ENCODE data around the gene IFITM1.

Gene IFITM1

DNA sequence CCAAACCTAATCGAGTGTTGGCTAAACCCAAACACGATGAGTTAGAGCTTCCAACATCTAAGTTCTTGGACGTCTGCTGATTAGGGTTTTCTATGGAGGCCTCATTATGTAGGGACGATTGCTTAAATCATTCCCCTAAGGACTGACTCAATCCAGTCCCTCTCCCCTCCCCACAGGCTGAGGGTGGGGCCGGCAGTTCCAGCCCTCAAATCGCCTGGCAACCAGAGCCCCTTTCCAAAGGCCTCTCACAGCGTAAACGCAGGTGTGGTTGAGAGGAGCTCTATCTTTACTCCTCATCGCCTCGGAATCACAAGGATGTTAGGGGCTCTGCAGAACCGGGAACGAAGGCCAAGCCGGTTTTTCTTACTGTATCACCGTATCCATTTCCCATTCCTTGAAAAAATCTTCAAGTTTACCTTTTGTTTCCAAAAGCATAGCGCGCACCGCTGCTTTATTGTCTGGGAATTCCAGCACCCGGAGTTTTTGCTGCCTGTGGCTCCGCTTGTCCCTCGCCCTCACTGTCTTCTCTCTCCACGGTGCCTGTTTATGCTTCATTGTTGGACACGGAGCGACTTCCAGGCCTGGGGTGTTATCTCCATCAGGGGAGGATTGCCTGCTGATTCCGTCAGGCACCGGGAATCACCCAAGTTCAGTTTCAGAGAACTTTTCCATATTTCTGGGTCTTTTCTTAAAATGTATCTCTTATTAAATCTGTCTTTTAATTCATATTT is 20.6 kb downstream of the IFITM1 start:
- H3K4me3 ChIP-seq (ENCODE audit: low read length), result no peak overlapping the region
- DNase-seq (ENCODE audit: low read depth), result no peak
- TF ChIP-seq, protein P1, sequence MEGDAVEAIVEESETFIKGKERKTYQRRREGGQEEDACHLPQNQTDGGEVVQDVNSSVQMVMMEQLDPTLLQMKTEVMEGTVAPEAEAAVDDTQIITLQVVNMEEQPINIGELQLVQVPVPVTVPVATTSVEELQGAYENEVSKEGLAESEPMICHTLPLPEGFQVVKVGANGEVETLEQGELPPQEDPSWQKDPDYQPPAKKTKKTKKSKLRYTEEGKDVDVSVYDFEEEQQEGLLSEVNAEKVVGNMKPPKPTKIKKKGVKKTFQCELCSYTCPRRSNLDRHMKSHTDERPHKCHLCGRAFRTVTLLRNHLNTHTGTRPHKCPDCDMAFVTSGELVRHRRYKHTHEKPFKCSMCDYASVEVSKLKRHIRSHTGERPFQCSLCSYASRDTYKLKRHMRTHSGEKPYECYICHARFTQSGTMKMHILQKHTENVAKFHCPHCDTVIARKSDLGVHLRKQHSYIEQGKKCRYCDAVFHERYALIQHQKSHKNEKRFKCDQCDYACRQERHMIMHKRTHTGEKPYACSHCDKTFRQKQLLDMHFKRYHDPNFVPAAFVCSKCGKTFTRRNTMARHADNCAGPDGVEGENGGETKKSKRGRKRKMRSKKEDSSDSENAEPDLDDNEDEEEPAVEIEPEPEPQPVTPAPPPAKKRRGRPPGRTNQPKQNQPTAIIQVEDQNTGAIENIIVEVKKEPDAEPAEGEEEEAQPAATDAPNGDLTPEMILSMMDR (IDR thresholded peaks at IDR 0.05; ENCODE audit: insufficient read depth, low read depth, low read length, missing control alignments), result no peak

DNA sequence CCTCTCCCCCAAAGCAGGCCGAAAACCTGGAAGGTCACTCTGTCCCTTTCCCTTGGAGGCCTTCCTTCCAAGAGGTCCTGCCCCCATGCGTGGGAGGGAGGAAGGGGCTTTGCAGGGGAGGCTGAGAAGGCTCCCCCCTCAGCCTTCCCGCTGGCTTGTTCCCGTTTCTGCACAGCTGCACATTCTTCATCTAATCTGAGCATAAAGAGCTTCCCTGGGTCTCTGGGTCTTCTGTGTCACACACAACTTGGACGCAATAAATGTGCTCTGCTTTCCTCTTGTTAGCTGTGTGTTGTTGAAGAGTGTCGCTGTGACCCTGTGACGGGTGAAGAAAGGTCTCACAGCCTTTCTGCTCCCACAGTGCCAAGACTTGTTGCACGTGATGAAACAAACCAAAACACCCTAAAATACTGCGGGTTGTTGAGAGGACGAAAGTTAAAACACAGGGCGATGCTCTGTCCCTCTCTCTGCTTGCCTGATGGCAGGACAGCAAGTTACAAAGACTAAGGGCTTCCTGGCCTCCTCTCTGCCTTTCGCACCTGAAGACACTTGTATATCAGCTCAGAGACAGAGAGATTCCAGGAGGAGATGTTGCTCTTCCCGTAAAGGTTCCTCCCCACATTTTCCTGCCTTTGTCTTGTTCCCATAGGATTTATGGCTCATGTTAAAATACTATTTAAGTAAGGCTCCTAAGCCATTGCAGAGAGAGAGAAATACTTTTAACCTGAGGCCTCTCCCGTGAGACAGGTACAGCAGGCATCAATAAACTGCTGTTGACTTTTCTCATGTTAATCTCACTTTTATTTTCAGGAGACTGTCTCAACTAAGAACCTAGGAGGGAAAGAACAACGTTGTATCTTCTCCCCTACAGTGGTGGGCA is 22.2 kb downstream of the IFITM1 start:
- no peak overlapping the region for H3K4me3 ChIP-seq (ENCODE audit: low read length)
- DNase-seq (ENCODE audit: low read depth), result no peak
- TF ChIP-seq, protein P1 (IDR thresholded peaks at IDR 0.05; ENCODE audit: insufficient read depth, low read depth, low read length, missing control alignments), result no peak

DNA sequence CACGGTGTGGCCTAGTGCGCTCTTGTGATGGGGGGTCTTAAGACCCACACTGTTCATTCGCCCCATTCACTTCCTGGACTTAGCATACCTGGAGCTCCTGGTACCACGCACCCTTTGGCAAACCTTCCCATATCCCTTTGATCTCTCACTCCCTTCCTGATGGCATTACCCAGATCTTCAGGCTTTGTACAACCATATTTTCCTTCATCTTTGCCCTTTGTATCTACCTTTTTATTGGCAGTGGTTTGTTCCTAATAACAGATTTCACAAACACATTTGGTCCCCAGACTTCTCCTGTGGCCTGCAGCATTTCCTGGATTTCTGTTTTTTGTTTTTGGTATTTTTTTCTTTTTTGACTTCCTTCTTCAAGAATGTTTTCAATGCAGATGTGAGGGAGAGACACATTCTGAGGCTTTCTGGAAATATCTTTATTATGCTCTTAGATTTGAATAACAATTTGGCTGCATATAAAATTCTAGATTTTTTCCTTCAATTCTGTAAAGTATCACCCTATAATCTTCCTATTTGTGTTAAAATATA is 22.9 kb downstream of the IFITM1 start:
- H3K4me3 ChIP-seq (ENCODE audit: low read length), result no peak overlapping the region
- TF ChIP-seq, protein P1 (IDR thresholded peaks at IDR 0.05; ENCODE audit: insufficient read depth, low read depth, low read length, missing control alignments), result no peak
- DNase-seq (ENCODE audit: low read depth), result no peak

DNA sequence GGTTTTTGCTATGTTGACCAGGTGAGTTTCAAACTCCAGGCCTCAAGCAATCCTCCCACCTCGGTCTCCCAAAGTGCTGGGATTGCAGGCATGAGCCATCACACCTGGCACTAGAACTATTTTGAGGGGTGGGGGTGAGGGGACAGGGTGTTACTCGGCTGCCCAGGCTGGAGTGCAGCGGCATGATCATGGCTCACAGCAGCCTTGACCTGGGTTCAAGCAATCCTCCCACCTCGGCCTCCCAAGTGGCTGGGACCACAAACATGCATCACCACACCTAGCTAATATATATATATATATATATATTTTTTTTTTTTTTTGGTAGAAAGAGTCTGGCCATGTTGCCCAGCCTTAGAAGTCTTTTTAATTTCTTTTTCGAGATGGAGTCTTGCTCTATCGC is 23.9 kb downstream of the IFITM1 start:
- no peak overlapping the region for H3K4me3 ChIP-seq (ENCODE audit: low read length)
- TF ChIP-seq, protein P1 (IDR thresholded peaks at IDR 0.05; ENCODE audit: insufficient read depth, low read depth, low read length, missing control alignments), result no peak
- no peak for DNase-seq (ENCODE audit: low read depth)

DNA sequence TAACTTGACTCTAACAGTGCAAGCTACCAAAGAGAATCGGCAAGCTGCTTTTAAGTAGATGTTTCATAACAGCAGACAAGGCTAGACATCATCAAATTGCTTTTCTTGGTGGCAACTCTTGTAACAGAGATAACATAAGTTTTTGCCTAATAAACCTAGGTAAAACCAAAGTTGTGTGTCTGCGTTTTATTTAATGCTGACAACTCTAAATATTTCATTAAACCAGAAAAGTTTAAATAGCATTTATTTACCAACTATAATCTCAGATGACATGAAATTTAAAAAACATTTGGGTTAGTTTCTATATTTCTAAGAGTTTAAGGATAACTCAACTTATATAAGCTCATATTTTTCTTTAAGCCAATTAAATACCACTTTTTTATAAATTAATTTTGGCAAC is 26.1 kb downstream of the IFITM1 start:
- no peak overlapping the region for H3K4me3 ChIP-seq (ENCODE audit: low read length)
- DNase-seq (ENCODE audit: low read depth), result no peak
- TF ChIP-seq, protein P1 (IDR thresholded peaks at IDR 0.05; ENCODE audit: insufficient read depth, low read depth, low read length, missing control alignments), result no peak

DNA sequence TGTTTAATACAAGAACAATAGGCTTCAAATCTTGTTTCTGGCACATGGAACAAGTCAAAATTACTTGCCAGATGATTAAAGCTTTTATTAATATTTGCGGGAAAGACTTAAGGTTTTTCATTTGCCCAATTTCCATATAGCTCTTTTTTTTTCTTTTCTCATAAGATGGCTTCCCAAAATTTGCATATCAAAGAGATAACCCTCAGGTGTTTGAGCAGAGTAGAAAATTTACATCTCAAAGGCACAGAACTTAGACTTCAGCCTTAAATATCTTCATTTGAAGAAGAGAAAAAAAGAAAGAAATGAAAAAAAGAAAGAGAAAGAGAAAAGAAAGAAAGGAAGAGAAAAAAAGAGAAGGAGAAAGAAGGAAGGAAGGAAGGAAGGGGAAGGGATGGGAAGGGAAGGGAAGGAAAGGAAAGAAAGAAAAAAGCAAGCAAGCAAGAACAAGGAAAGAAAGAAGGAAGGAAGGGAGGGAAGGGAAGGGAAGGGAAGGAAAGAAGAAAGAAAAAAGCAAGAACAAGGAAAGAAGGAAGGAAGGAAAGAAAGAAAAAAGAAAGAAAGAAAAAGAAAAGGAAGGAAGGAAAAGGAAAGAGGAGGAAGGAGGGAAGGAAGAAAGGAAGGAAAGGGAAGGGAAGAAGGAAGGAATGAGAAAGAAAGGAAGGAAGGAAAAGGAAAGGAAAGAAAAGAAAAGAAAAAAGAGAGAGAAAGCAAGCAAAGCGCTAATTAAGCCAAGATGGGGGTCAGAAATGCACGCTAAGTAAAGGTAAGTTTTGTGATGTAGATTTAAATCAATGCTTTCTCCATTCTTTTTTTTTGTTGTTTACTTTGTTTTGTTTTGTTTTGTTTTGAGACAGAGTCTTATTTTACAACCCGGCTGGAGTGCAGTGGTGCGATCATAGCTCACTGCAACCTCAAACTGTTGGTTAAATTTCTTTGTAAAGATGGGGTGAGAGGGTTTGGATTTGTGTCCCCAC is 27.0 kb downstream of the IFITM1 start:
- no peak overlapping the region for H3K4me3 ChIP-seq (ENCODE audit: low read length)
- DNase-seq (ENCODE audit: low read depth), result no peak
- TF ChIP-seq, protein P1 (IDR thresholded peaks at IDR 0.05; ENCODE audit: insufficient read depth, low read depth, low read length, missing control alignments), result no peak

All from epithelial cell of esophagus (primary cell).